H9 (cell line): ENCODE data around the gene SMARCE1. TPM values are rescaled to one million over a fixed set of nuclear protein-coding genes. Genes with fewer than 3 reads are reported as not detected.

Experiments used
- DNase-seq: peaks from one replicate; pipeline ENCODE4 v3.0.0-alpha.2; 2017
- H2AFZ ChIP-seq: one replicate; pipeline ENCODE4 v1.6.1; 2013; ENCODE audit warnings: mild to moderate bottlenecking, low read length, control low read depth, moderate library complexity
- H2AK5ac ChIP-seq: 2 replicates; pipeline ENCODE4 v1.6.1; 2013; ENCODE audit warnings: low read length, control low read depth, mixed read lengths; ENCODE audit not compliant: insufficient read length
- H2BK120ac ChIP-seq: one replicate; pipeline ENCODE4 v1.6.1; 2013; ENCODE audit warnings: low read depth, mild to moderate bottlenecking, low read length, control low read depth, inconsistent platforms; ENCODE audit not compliant: poor library complexity, severe bottlenecking
- H2BK12ac ChIP-seq: 2 replicates; pipeline ENCODE4 v1.6.1; 2013; ENCODE audit warnings: low read length, control low read depth, mixed read lengths, low read depth; ENCODE audit not compliant: insufficient read length
- H2BK15ac ChIP-seq: 2 replicates; pipeline ENCODE4 v1.6.1; 2013; ENCODE audit warnings: low read depth, low read length, control low read depth
- H2BK20ac ChIP-seq: one replicate; pipeline ENCODE4 v1.6.1; 2013; ENCODE audit warnings: low read depth, mild to moderate bottlenecking, low read length, control low read depth, inconsistent platforms; ENCODE audit not compliant: poor library complexity, severe bottlenecking
- H2BK5ac ChIP-seq: 2 replicates; pipeline ENCODE4 v1.6.1; 2013; ENCODE audit warnings: low read length, control low read depth, mixed read lengths; ENCODE audit not compliant: insufficient read length
- H3K14ac ChIP-seq: 2 replicates; pipeline ENCODE4 v1.6.1; 2013; ENCODE audit warnings: low read length, control low read depth; ENCODE audit not compliant: insufficient read depth
- H3K18ac ChIP-seq: 2 replicates; pipeline ENCODE4 v1.6.1; 2013; ENCODE audit warnings: low read depth, mild to moderate bottlenecking, mixed read lengths, low read length, control low read depth; ENCODE audit not compliant: insufficient read length
- H3K23ac ChIP-seq: 2 replicates; pipeline ENCODE4 v1.6.1; 2013; ENCODE audit warnings: low read length, control low read depth, mixed read lengths, low read depth; ENCODE audit not compliant: insufficient read length
- H3K23me2 ChIP-seq: 2 replicates; pipeline ENCODE4 v1.6.1; 2013; ENCODE audit warnings: low read depth, mild to moderate bottlenecking, mixed read lengths, low read length, control low read depth; ENCODE audit not compliant: insufficient read length, poor library complexity, severe bottlenecking
- H3K27ac ChIP-seq: 2 replicates; pipeline ENCODE4 v1.5.1; 2013; ENCODE audit warnings: low read length, control low read depth, mixed read lengths, low read depth; ENCODE audit not compliant: insufficient read length
- H3K27me3 ChIP-seq: 2 replicates; pipeline ENCODE4 v1.6.1; 2013; ENCODE audit warnings: low read length, control low read depth, inconsistent platforms; ENCODE audit not compliant: insufficient read depth
- H3K4ac ChIP-seq: 2 replicates; pipeline ENCODE4 v1.6.1; 2013; ENCODE audit warnings: low read depth, mild to moderate bottlenecking, control low read depth, inconsistent platforms, low read length, moderate library complexity
- H3K4me1 ChIP-seq: 2 replicates; pipeline ENCODE4 v1.6.1; 2013; ENCODE audit warnings: low read length, control low read depth, inconsistent platforms; ENCODE audit not compliant: insufficient read depth
- H3K4me2 ChIP-seq: 2 replicates; pipeline ENCODE4 v1.6.1; 2013; ENCODE audit warnings: low read length, control low read depth, mixed read lengths; ENCODE audit not compliant: insufficient read length, insufficient read depth
- H3K56ac ChIP-seq: 2 replicates; pipeline ENCODE4 v1.6.1; 2013; ENCODE audit warnings: low read depth, mild to moderate bottlenecking, mixed read lengths, low read length, control low read depth; ENCODE audit not compliant: insufficient read length
- H3K79me1 ChIP-seq: 2 replicates; pipeline ENCODE4 v1.6.1; 2013; ENCODE audit warnings: low read depth, mild to moderate bottlenecking, moderate library complexity, low read length, control low read depth, inconsistent platforms; ENCODE audit not compliant: insufficient read depth, poor library complexity, severe bottlenecking
- H3K79me2 ChIP-seq: 2 replicates; pipeline ENCODE4 v1.6.1; 2013; ENCODE audit warnings: low read length, control low read depth, inconsistent platforms; ENCODE audit not compliant: insufficient read depth
- H3K9ac ChIP-seq: 2 replicates; pipeline ENCODE4 v1.6.1; 2013; ENCODE audit warnings: low read length, control low read depth, mixed read lengths; ENCODE audit not compliant: insufficient read length; ENCODE audit errors: extremely low read depth
- H3K9me3 ChIP-seq: one replicate; pipeline ENCODE4 v1.6.1; 2013; ENCODE audit warnings: low read depth, low read length, inconsistent platforms; ENCODE audit not compliant: control insufficient read depth
- H3T11ph ChIP-seq: one replicate; pipeline ENCODE4 v1.6.1; 2013; ENCODE audit warnings: mild to moderate bottlenecking, low read length, control low read depth, inconsistent platforms
- H4K20me1 ChIP-seq: one replicate; pipeline ENCODE4 v1.6.1; 2013; ENCODE audit not compliant: control insufficient read depth, insufficient read length, insufficient read depth
- H4K5ac ChIP-seq: 2 replicates; pipeline ENCODE4 v1.6.1; 2013; ENCODE audit warnings: low read depth, mild to moderate bottlenecking, mixed read lengths, low read length, control low read depth; ENCODE audit not compliant: insufficient read length
- H4K8ac ChIP-seq: replicated peaks from 2 replicates; pipeline ENCODE4 v1.6.1; 2013; ENCODE audit warnings: low read length, control low read depth, mixed read lengths, low read depth; ENCODE audit not compliant: insufficient read length
- H4K91ac ChIP-seq: 2 replicates; pipeline ENCODE4 v1.6.1; 2013; ENCODE audit warnings: low read depth, mild to moderate bottlenecking, moderate library complexity, mixed read lengths, low read length, control low read depth; ENCODE audit not compliant: insufficient read length
- H3K27ac Mint-ChIP-seq, 3 experiments: 2 replicates in 2 of 3; 3 replicates in 1 of 3; pipeline ENCODE4 v1.8.0; 2020 to 2021; ENCODE audit warnings: mixed read lengths in 3 of 3, mild to moderate bottlenecking in 1 of 3, moderate library complexity in 1 of 3
- H3K27me3 Mint-ChIP-seq: 2 replicates; pipeline ENCODE4 v1.8.0; 2021; ENCODE audit warnings: low read depth, mild to moderate bottlenecking, moderate library complexity, mixed read lengths
- H3K36me3 Mint-ChIP-seq, 3 experiments: 2 replicates in 2 of 3; 3 replicates in 1 of 3; pipeline ENCODE4 v1.8.0; 2020 to 2021; ENCODE audit warnings: low read depth in 3 of 3, mixed read lengths in 3 of 3; ENCODE audit not compliant: insufficient read depth in 1 of 3
- H3K4me1 Mint-ChIP-seq, 2 experiments: 2 replicates each; pipeline ENCODE4 v1.8.0; 2020; ENCODE audit warnings: mixed read lengths in 2 of 2
- H3K4me3 Mint-ChIP-seq, 2 experiments: 2 replicates in 1 of 2; 3 replicates in 1 of 2; pipeline ENCODE4 v1.8.0; 2020 to 2021; ENCODE audit warnings: mild to moderate bottlenecking in 2 of 2, mixed read lengths in 2 of 2, moderate library complexity in 1 of 2
- H3K9me3 Mint-ChIP-seq, 2 experiments: 2 replicates in 1 of 2; 3 replicates in 1 of 2; pipeline ENCODE4 v1.8.0; 2020; ENCODE audit warnings: mild to moderate bottlenecking in 2 of 2, mixed read lengths in 2 of 2, moderate library complexity in 1 of 2
- WGBS: extraction: QIAGEN DNeasy Blood & Tissue Kit; methylation state at CpG from one replicate; pipeline ENCODE4 v1.1.7; 2013; ENCODE audit warnings: missing lambda C conversion rate, low lambda C conversion rate, mixed read lengths; ENCODE audit not compliant: insufficient read length; ENCODE audit errors: extremely low coverage; 5-methylcytosine and 5-hydroxymethylcytosine counted together
- total RNA-seq: library from RNA; stranded (reverse); gene quantifications from 2 replicates; pipeline ENCODE4 v1.2.1, GENCODE V29; 2021
- TF ChIP-seq, protein P1 (sequence below): fragments of 200-600 bp; sonication (generic); conservative IDR thresholded peaks from 3 replicates; pipeline ENCODE4 v1.8.0; 2021; ENCODE audit warnings: antibody characterized with exemption, mild to moderate bottlenecking

SMARCE1 gene
- total RNA-seq, 1 experiment from 2014 or later, result 122 TPM

DNA sequence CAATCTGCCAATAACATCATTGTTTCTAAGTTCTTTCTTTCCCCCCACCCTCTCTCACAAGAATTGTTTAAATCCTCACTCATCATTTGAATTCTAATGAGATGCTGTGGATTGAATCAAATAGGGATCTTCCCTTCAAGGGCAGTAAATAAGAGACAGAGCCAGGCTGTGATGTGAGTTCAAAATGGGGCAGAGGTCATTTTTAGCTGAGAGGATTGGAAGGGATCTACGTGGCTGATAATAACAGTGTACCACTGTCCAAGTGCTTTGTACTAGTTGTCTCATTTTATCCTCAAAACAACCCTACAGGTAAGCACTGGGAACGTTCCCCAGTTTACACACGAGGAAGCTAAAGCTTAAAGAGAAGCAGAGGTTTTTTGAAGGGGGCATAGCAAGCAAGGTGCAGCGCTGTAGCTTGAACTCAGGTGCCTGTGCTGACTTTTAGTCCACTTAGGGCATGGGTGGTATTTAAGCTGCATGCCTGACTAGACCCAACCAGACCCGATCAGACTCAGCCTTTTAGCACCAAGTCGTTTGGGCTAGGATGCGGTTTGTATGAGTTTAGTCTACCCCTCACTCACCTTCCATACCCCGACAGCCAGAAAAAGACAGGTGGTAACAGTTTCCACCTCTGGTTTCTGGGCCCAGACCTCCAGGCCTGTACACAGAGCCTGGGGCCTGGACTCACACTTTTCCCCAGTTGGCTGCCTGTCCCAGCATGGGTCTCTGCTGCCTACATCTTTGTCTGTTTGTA, 43.1 kb downstream of the SMARCE1 start:
- Histone ChIP-seq H2BK5ac (no peak overlapping the region), H2BK15ac (no peak overlapping the region), H2AFZ (no peak overlapping the region), H3K18ac (no peak overlapping the region), H3K27me3 (no peaks in the 10 kb centered on the region), H4K5ac (no peak overlapping the region), H3K79me2 (no peaks in the 10 kb centered on the region), H2BK12ac (no peak overlapping the region), H3K14ac (no peak overlapping the region), H3K9ac (no peak overlapping the region), H3K56ac (no peak overlapping the region), H3K79me1 (no peaks in the 10 kb centered on the region), H2BK120ac (no peak overlapping the region), H4K8ac (no peak overlapping the region), H4K20me1 (no peaks in the 10 kb centered on the region), H3T11ph (no peak overlapping the region), H4K91ac (no peak overlapping the region), H3K4me2 (no peak overlapping the region), H3K23ac (no peak overlapping the region), H3K4ac (no peak overlapping the region), H2BK20ac (no peak overlapping the region), H3K9me3 (no peaks in the 10 kb centered on the region), H3K23me2 (no peaks in the 10 kb centered on the region), H3K27ac (no peak overlapping the region), H3K4me1 (peaks cover 5% of the 10 kb centered on the region; the same call in 1 of the 2 replicates), H2AK5ac (no peak overlapping the region)
- no peak for DNase-seq
- TF ChIP-seq, protein P1, sequence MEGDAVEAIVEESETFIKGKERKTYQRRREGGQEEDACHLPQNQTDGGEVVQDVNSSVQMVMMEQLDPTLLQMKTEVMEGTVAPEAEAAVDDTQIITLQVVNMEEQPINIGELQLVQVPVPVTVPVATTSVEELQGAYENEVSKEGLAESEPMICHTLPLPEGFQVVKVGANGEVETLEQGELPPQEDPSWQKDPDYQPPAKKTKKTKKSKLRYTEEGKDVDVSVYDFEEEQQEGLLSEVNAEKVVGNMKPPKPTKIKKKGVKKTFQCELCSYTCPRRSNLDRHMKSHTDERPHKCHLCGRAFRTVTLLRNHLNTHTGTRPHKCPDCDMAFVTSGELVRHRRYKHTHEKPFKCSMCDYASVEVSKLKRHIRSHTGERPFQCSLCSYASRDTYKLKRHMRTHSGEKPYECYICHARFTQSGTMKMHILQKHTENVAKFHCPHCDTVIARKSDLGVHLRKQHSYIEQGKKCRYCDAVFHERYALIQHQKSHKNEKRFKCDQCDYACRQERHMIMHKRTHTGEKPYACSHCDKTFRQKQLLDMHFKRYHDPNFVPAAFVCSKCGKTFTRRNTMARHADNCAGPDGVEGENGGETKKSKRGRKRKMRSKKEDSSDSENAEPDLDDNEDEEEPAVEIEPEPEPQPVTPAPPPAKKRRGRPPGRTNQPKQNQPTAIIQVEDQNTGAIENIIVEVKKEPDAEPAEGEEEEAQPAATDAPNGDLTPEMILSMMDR, result no peak
- peaks cover 20 to 24% of the 10 kb centered on the region in 2 experiments for H3K4me1 Mint-ChIP-seq
- no peaks in the 10 kb centered on the region for H3K36me3 Mint-ChIP-seq
- H3K4me3 Mint-ChIP-seq, result no peak overlapping the region
- no peaks in the 10 kb centered on the region for H3K9me3 Mint-ChIP-seq
- 0 out of 2 replicates have a peak, but pooled peaks cover 3% of the 10 kb centered on the region for H3K27me3 Mint-ChIP-seq
- no peak overlapping the region; a peak in 1 of 7 replicates for H3K27ac Mint-ChIP-seq
- no CpG with 5 or more reads among the region's 8 CpGs for WGBS
